GM21723 (cell line): ENCODE data around the gene PFKFB3.

Experiments
- ATAC-seq: cut with Tn5 transposase; IDR thresholded peaks from one replicate; pipeline ENCODE4 v1.9.1; 2021; ENCODE audit warnings: mild to moderate bottlenecking, moderate library complexity; ENCODE audit not compliant: unreplicated experiment

PFKFB3 gene

DNA sequence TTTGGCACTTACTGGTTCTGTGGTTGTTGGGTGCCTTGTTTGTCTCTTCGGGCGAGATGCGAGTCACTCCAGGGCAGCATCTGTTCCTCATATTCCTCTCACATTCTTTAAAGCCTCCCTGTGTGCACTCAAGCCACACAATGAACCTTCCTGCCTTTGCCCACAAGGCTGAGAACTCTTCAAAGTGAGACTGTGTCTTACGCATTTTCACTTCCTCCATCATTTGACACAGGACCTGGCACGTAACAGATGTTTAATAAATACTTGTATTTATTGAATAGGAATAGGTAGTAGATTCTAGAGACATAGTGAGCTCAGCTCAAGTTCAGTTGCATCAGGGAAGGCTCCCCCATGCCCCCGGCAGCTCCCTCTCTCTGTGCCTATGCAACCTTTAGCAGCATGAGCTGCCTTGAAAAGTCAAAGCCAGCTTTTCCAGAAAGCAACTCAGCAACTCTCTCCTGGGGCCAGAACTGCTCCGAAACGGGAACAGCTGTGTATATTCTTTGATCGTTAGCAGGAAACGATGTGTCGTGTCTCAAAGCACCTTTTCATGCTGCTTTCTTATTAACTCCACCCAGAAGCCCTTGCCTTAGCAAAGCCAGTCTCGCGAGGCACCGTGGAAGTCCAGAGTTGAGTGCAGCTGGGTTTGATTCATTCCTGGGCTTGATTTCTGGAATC lies 97.5 kb downstream of the PFKFB3 start:
- peak; percentile 86 for ATAC-seq

DNA sequence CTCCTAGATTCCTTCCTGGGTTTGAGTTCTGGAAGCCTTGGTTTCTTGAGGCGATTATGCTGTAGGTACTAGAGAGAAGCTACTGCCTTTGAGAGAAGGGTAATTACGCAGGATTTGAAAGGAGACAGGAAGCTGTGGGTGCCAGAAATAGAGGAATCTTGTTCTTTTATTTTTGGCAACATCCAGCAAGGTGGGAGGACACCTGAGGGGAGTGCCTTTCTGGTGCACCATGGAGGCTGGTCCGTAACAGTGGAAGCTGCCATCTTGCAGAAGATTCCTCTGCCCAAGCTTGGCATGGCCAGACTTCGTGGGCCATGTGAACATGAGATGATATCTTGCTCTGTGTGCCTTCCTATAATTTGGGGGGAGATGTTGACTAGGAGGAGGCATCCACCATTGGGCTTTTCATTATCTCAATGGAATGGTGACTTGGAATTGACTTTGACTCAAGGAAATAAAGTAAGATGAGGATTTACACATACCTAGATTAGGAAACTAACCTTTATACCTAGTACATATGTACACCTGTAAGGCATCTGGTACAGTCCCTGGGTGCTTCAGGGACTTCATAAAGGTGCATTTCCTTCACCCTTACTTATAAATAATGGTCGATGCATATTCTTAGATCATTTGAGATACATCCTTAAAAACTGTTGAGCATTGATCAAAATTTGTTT lies 98.2 kb downstream of the PFKFB3 start:
- ATAC-seq, result no peak

DNA sequence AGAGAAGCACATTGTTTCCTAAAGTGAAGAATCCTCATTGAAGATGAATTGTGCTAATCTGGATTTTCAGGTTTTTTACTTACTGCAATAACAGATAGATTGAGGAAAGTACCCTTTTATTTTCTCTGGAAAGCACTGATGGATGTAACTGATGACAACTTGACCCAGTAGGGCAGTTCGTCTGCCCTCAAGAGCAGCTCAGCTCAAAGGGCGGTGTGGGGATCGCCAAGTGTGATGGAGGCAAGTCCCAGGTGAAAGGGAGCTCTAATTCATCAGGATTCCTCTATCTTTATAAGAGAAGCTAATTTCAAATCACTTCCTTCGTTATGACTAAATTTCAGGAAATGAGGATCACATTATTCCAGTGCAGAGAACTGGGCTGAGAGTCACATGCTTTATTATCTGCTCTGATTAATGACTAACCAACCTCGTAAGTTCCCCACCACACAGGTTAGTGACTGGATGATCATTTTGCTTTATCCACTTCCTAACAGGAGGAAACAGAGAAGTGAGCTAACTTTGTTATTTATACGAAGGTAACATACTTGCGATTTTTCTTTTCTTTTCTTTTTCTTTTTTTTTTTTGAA lies 98.8 kb downstream of the PFKFB3 start:
- no peak for ATAC-seq
